ENCODE data around the gene TEX51.

- TF ChIP-seq CTCF (conservative IDR thresholded peaks at IDR 0.05; ENCODE audit: low read length) (no peak), EZH2phosphoT487 (IDR thresholded peaks at IDR 0.05; ENCODE audit: borderline replicate concordance) (no peak)
These were observed 4.0 kb upstream of the TEX51 start for GRCh38 chr2:126894585-126895182.
